Breast epithelium (tissue), 4 donors: ENCODE results near the gene DOCK3. TPM values are rescaled to one million over a fixed set of nuclear protein-coding genes. Genes with fewer than 3 reads are reported as not detected.

Source experiments
- DNase-seq, 2 donors: peaks; one replicate each; pipeline ENCODE4 v3.0.0-alpha.2; 2019; ENCODE audit warnings: low spot score in 2 of 2
- H3K27ac ChIP-seq, 2 donors: fragments of 200-600 bp; sonication (generic) in 1 of 2; one replicate each; pipeline ENCODE4 v1.5.1; 2016 to 2019; ENCODE audit warnings: mild to moderate bottlenecking in 1 of 2
- H3K27me3 ChIP-seq, 2 donors: fragments of 200-600 bp; sonication (generic) in 1 of 2; one replicate each; pipeline versions ENCODE4 v1.5.1 to v1.6.0; 2017 to 2019; ENCODE audit warnings: control low read depth in 1 of 2, mild to moderate bottlenecking in 1 of 2
- H3K36me3 ChIP-seq: fragments of 200-600 bp; one replicate; pipeline ENCODE4 v1.5.1; 2019
- H3K4me1 ChIP-seq, 2 donors: fragments of 200-600 bp; sonication (generic); one replicate each; pipeline ENCODE4 v1.5.1; 2016 to 2019; ENCODE audit warnings: control low read depth in 1 of 2
- H3K4me3 ChIP-seq, 3 donors: fragments of 200-600 bp; sonication (generic); 1 replicate in 2 of 3; 2 replicates in 1 of 3; pipeline ENCODE4 v1.5.1; 2016 to 2019; ENCODE audit warnings: mild to moderate bottlenecking in 3 of 3, moderate library complexity in 2 of 3
- H3K9me3 ChIP-seq, 2 donors: fragments of 200-600 bp; sonication (generic) in 1 of 2; one replicate each; pipeline ENCODE4 v1.5.1; 2016 to 2019; ENCODE audit warnings: control low read depth in 1 of 2
- CTCF ChIP-seq, 3 donors: fragments of 450-650 bp; IDR thresholded peaks; one replicate each; pipeline ENCODE4 v1.5.1; 2016 to 2017; ENCODE audit warnings: antibody characterized with exemption in 3 of 3, mild to moderate bottlenecking in 3 of 3, moderate library complexity in 3 of 3
- POLR2A ChIP-seq: fragments of 450-650 bp; IDR thresholded peaks from one replicate; pipeline ENCODE4 v1.6.1; 2016; ENCODE audit warnings: antibody characterized with exemption, mild to moderate bottlenecking, moderate library complexity
- POLR2AphosphoS5 ChIP-seq, 3 donors: sonication (generic); formaldehyde crosslinking; IDR thresholded peaks; one replicate each; pipeline ENCODE4 v1.6.1; 2017; ENCODE audit warnings: antibody characterized with exemption in 3 of 3
- intact Hi-C: fragments of 100-400 bp; cut with DNase I; formaldehyde crosslinking; loops from one replicate; pipeline ENCODE4 v1.15.1; 2023; ENCODE audit warnings: low total_unique reads
- total RNA-seq, 3 donors: library from RNA; depleted of rRNA; stranded (reverse); fragments of >200 nt; gene quantifications; one replicate each; pipeline ENCODE4 v1.1.0, GENCODE V29; 2016

The DOCK3 gene
- total RNA-seq, 3 donors from 2014 or later: 0.64 to 0.73 (median 0.66) TPM

- TF ChIP-seq POLR2A (no peak), POLR2AphosphoS5 (IDR thresholded peaks at IDR 0.05) (no peak), CTCF (IDR thresholded peaks at IDR 0.05) (no peak)
- intact Hi-C loops: no loop called here
- no peaks in the 10 kb centered on the region for H3K9me3 ChIP-seq
- H3K4me3 ChIP-seq: no peak overlapping the region
- no peak for DNase-seq
- no peaks in the 10 kb centered on the region for H3K36me3 ChIP-seq
- no peak overlapping the region for H3K27ac ChIP-seq
- no peaks in the 10 kb centered on the region for H3K27me3 ChIP-seq
- no peaks in the 10 kb centered on the region for H3K4me1 ChIP-seq
Observed at GRCh38 chr3:51350751-51351150, 676.0 kb downstream of the DOCK3 start.

GRCh38 chr3:51353131-51353530 is 678.4 kb downstream of the DOCK3 start:
- no peak overlapping the region for H3K27ac ChIP-seq
- H3K9me3 ChIP-seq: no peaks in the 10 kb centered on the region
- DNase-seq: no peak
- no peaks in the 10 kb centered on the region for H3K36me3 ChIP-seq
- H3K4me3 ChIP-seq: no peak overlapping the region
- H3K4me1 ChIP-seq: no peaks in the 10 kb centered on the region
- no peak for TF ChIP-seq POLR2AphosphoS5 (IDR thresholded peaks at IDR 0.05)
- TF ChIP-seq CTCF (IDR thresholded peaks at IDR 0.05): no peak
- no peak for TF ChIP-seq POLR2A
- intact Hi-C loops: no loop called here
- H3K27me3 ChIP-seq: no peaks in the 10 kb centered on the region

GRCh38 chr3:51353691-51354090 is 679.0 kb downstream of the DOCK3 start:
- H3K4me1 ChIP-seq: no peaks in the 10 kb centered on the region
- no peak for TF ChIP-seq CTCF (IDR thresholded peaks at IDR 0.05)
- no peak for TF ChIP-seq POLR2A
- TF ChIP-seq POLR2AphosphoS5 (IDR thresholded peaks at IDR 0.05): no peak
- no peaks in the 10 kb centered on the region for H3K36me3 ChIP-seq
- no peaks in the 10 kb centered on the region for H3K9me3 ChIP-seq
- DNase-seq: no peak
- H3K27me3 ChIP-seq: no peaks in the 10 kb centered on the region
- H3K27ac ChIP-seq: no peak overlapping the region
- no peak overlapping the region for H3K4me3 ChIP-seq
- intact Hi-C loops: no loop called here

GRCh38 chr3:51354172-51354571 is 679.4 kb downstream of the DOCK3 start:
- intact Hi-C loops: no loop called here
- no peak overlapping the region for H3K27ac ChIP-seq
- no peak for TF ChIP-seq POLR2A
- no peak for TF ChIP-seq CTCF (IDR thresholded peaks at IDR 0.05)
- TF ChIP-seq POLR2AphosphoS5 (IDR thresholded peaks at IDR 0.05): no peak
- H3K36me3 ChIP-seq: no peaks in the 10 kb centered on the region
- H3K4me3 ChIP-seq: no peak overlapping the region
- H3K9me3 ChIP-seq: no peaks in the 10 kb centered on the region
- no peak for DNase-seq
- H3K4me1 ChIP-seq: no peaks in the 10 kb centered on the region
- H3K27me3 ChIP-seq: no peaks in the 10 kb centered on the region

GRCh38 chr3:51354731-51355615 is 680.2 kb downstream of the DOCK3 start:
- Histone ChIP-seq H3K27ac (no peak overlapping the region), H3K36me3 (no peaks in the 10 kb centered on the region), H3K27me3 (no peaks in the 10 kb centered on the region), H3K4me1 (no peaks in the 10 kb centered on the region), H3K9me3 (no peaks in the 10 kb centered on the region), H3K4me3 (no peak overlapping the region)
- no peak for TF ChIP-seq CTCF (IDR thresholded peaks at IDR 0.05)
- no peak for DNase-seq
- intact Hi-C loops: no loop called here
